IMR-90 (cell line): ENCODE data around the gene ASB9. TPM values are rescaled to one million over a fixed set of nuclear protein-coding genes. Genes with fewer than 3 reads are reported as not detected.

Experiments used
- ATAC-seq: fragments of 200-7000 bp; cut with Tn5 transposase; 2 replicates; pipeline ENCODE4 v1.9.1; 2020; ENCODE audit warnings: low read depth, mild to moderate bottlenecking, moderate library complexity
- BruUV-seq: library from RNA; stranded (reverse); fragments of 400-500 nt; replicated peaks from 2 replicates; lab custom pipeline; 2021; lab: Mats Ljungman, UMichigan
- CTCF ChIA-PET: fragments of 300-600 bp; formaldehyde crosslinking; extraction: SDS; loops from one replicate; lab custom pipeline; 2021; ENCODE audit warnings: antibody characterized with exemption; lab: Yijun Ruan, JAX
- POLR2A ChIA-PET: fragments of 300-600 bp; sonication (Branson Sonifier 250); formaldehyde crosslinking; loops from one replicate; lab custom pipeline; 2022; ENCODE audit warnings: antibody characterized with exemption; ENCODE audit not compliant: unreplicated experiment; lab: Charles Lee
- DNase-seq: peaks from one replicate; pipeline ENCODE4 v3.0.0; 2013
- H2AFZ ChIP-seq: replicated peaks from 2 replicates; pipeline ENCODE3; 2013; ENCODE audit warnings: low read length, mild to moderate bottlenecking; ENCODE audit not compliant: poor library complexity
- H2AK5ac ChIP-seq: 2 replicates; pipeline ENCODE4 v1.6.1; 2013; ENCODE audit warnings: low read depth, low read length, inconsistent platforms
- H2AK9ac ChIP-seq: replicated peaks from 2 replicates; pipeline ENCODE3; 2013; ENCODE audit warnings: mild to moderate bottlenecking, low read depth, low read length, moderate library complexity; ENCODE audit not compliant: poor library complexity
- H2BK120ac ChIP-seq: 2 replicates; pipeline ENCODE4 v1.6.1; 2013; ENCODE audit warnings: low read depth, low read length, inconsistent platforms
- H2BK15ac ChIP-seq: 3 replicates; pipeline ENCODE4 v1.6.1; 2013; ENCODE audit warnings: low read depth, low read length, inconsistent platforms
- H2BK20ac ChIP-seq: 2 replicates; pipeline ENCODE4 v1.6.1; 2013; ENCODE audit warnings: low read depth, mild to moderate bottlenecking, inconsistent platforms, low read length, moderate library complexity
- H2BK5ac ChIP-seq: 2 replicates; pipeline ENCODE4 v1.6.1; 2013; ENCODE audit warnings: mild to moderate bottlenecking, low read depth, low read length, inconsistent platforms; ENCODE audit not compliant: poor library complexity, severe bottlenecking
- H3K14ac ChIP-seq: replicated peaks from 2 replicates; pipeline ENCODE4 v1.6.1; 2013; ENCODE audit warnings: low read depth, low read length, inconsistent platforms
- H3K18ac ChIP-seq: 2 replicates; pipeline ENCODE4 v1.6.1; 2013; ENCODE audit warnings: low read depth, low read length, control low read depth
- H3K23ac ChIP-seq: 2 replicates; pipeline ENCODE4 v1.6.1; 2013; ENCODE audit warnings: low read depth, low read length, inconsistent platforms
- H3K27ac ChIP-seq: 2 replicates; pipeline ENCODE4 v1.5.1; 2013; ENCODE audit warnings: mild to moderate bottlenecking, control low read depth, low read length; ENCODE audit not compliant: insufficient read depth
- H3K27me3 ChIP-seq: 2 replicates; pipeline ENCODE4 v1.6.1; 2013; ENCODE audit warnings: low read length; ENCODE audit not compliant: control insufficient read depth, insufficient read depth
- H3K36me3 ChIP-seq: 2 replicates; pipeline ENCODE4 v1.6.1; 2013; ENCODE audit warnings: low read length, mixed read lengths; ENCODE audit not compliant: control insufficient read depth, insufficient read depth
- H3K4ac ChIP-seq: 2 replicates; pipeline ENCODE4 v1.6.1; 2013; ENCODE audit warnings: low read depth, low read length, inconsistent platforms
- H3K4me1 ChIP-seq: 2 replicates; pipeline ENCODE4 v1.6.1; 2013; ENCODE audit warnings: low read length, mixed read lengths; ENCODE audit not compliant: control insufficient read depth, insufficient read depth
- H3K4me2 ChIP-seq: 2 replicates; pipeline ENCODE4 v1.6.1; 2013; ENCODE audit warnings: low read depth, mild to moderate bottlenecking, control low read depth, low read length, moderate library complexity
- H3K4me3 ChIP-seq: 2 replicates; pipeline ENCODE4 v1.5.1; 2013; ENCODE audit warnings: low read depth, mild to moderate bottlenecking, control low read depth, low read length, moderate library complexity; ENCODE audit not compliant: insufficient read depth
- H3K56ac ChIP-seq: 2 replicates; pipeline ENCODE4 v1.6.1; 2013; ENCODE audit warnings: low read length, inconsistent platforms; ENCODE audit not compliant: insufficient read depth; ENCODE audit errors: extremely low read depth
- H3K79me1 ChIP-seq, 2 experiments: 2 replicates each; pipeline ENCODE4 v1.6.1; 2013; ENCODE audit warnings: low read length in 2 of 2, inconsistent platforms in 1 of 2, low read depth in 1 of 2
- H3K9ac ChIP-seq: 2 replicates; pipeline ENCODE4 v1.6.1; 2013; ENCODE audit warnings: low read depth, low read length, control low read depth
- H3K9me1 ChIP-seq: 2 replicates; pipeline ENCODE4 v1.6.1; 2013; ENCODE audit warnings: low read length, inconsistent platforms; ENCODE audit not compliant: insufficient read depth
- H3K9me3 ChIP-seq: 2 replicates; pipeline ENCODE4 v1.6.1; 2013; ENCODE audit warnings: low read length; ENCODE audit not compliant: control insufficient read depth, insufficient read depth
- H4K20me1 ChIP-seq: 2 replicates; pipeline ENCODE4 v1.6.1; 2013; ENCODE audit warnings: low read length, inconsistent platforms; ENCODE audit not compliant: insufficient read depth
- H4K5ac ChIP-seq: 2 replicates; pipeline ENCODE4 v1.6.1; 2013; ENCODE audit warnings: mild to moderate bottlenecking, low read depth, low read length, control low read depth
- H4K8ac ChIP-seq, 2 experiments: 2 replicates each; pipeline ENCODE4 v1.6.1; 2013; ENCODE audit warnings: low read depth in 2 of 2, low read length in 2 of 2, control low read depth in 1 of 2, inconsistent platforms in 1 of 2
- H4K91ac ChIP-seq: 2 replicates; pipeline ENCODE4 v1.6.1; 2013; ENCODE audit warnings: low read depth, low read length, inconsistent platforms; ENCODE audit not compliant: insufficient read depth
- BHLHE40 ChIP-seq: fragments of 150-350 bp; IDR thresholded peaks from 2 replicates; pipeline ENCODE4 v1.6.1; 2016; ENCODE audit warnings: mild to moderate bottlenecking, low read depth, low read length
- CEBPB ChIP-seq: IDR thresholded peaks from 2 replicates; pipeline ENCODE4 v1.6.1; 2012; ENCODE audit warnings: low read depth, low read length, improper control_type of control experiment
- CHD1 ChIP-seq: IDR thresholded peaks from 2 replicates; pipeline ENCODE4 v1.6.1; 2012; ENCODE audit warnings: low read depth, low read length, improper control_type of control experiment
- FOS ChIP-seq: fragments of 150-350 bp; IDR thresholded peaks from 2 replicates; pipeline ENCODE4 v1.6.1; 2016; ENCODE audit warnings: low read depth, low read length
- MAFK ChIP-seq: IDR thresholded peaks from 2 replicates; pipeline ENCODE4 v1.6.1; 2012; ENCODE audit warnings: low read depth, low read length, improper control_type of control experiment
- MAZ ChIP-seq: IDR thresholded peaks from 2 replicates; pipeline ENCODE4 v1.6.1; 2012; ENCODE audit warnings: low read depth, mild to moderate bottlenecking, low read length, improper control_type of control experiment, moderate library complexity, borderline replicate concordance
- MXI1 ChIP-seq: IDR thresholded peaks from 2 replicates; pipeline ENCODE4 v1.6.1; 2012; ENCODE audit warnings: low read depth, mild to moderate bottlenecking, low read length, moderate library complexity, borderline replicate concordance
- NFE2L2 ChIP-seq: fragments of 150-350 bp; IDR thresholded peaks from 2 replicates; pipeline ENCODE4 v1.6.1; 2016; ENCODE audit warnings: low read depth, mild to moderate bottlenecking, low read length
- POLR2A ChIP-seq: IDR thresholded peaks from 2 replicates; pipeline ENCODE4 v1.6.1; 2012; ENCODE audit warnings: mild to moderate bottlenecking, low read depth, low read length
- RAD21 ChIP-seq: IDR thresholded peaks from 2 replicates; pipeline ENCODE4 v1.6.1; 2012; ENCODE audit warnings: low read length, improper control_type of control experiment
- RCOR1 ChIP-seq: IDR thresholded peaks from 2 replicates; pipeline ENCODE4 v1.6.1; 2012; ENCODE audit warnings: mild to moderate bottlenecking, low read length, improper control_type of control experiment; ENCODE audit not compliant: insufficient replicate concordance
- RFX5 ChIP-seq: IDR thresholded peaks from 2 replicates; pipeline ENCODE4 v1.8.0; 2012; ENCODE audit warnings: low read depth, mild to moderate bottlenecking, low read length, moderate library complexity
- SMC3 ChIP-seq: fragments of 150-350 bp; IDR thresholded peaks from 2 replicates; pipeline ENCODE4 v1.6.1; 2016; ENCODE audit warnings: low read depth, mild to moderate bottlenecking, antibody characterized with exemption, low read length, moderate library complexity
- WGBS, 2 experiments: methylation state at CpG; one replicate each; pipeline versions ENCODE4 v1.1.5 to v1.1.7; 2013; ENCODE audit warnings: missing lambda C conversion rate in 2 of 2; ENCODE audit not compliant: insufficient read length in 1 of 2; ENCODE audit errors: extremely low coverage in 2 of 2; 5-methylcytosine and 5-hydroxymethylcytosine counted together
- dilution Hi-C: fragments of 300-500 bp; cut with HindIII; formaldehyde crosslinking; loops from one replicate; pipeline ENCODE4 v1.14.3; 2018; ENCODE audit warnings: low sequenced_read_pairs; ENCODE audit not compliant: unreplicated experiment
- in situ Hi-C: fragments of 300-500 bp; cut with MboI; formaldehyde crosslinking; loops from 3 replicates; pipeline ENCODE4 v1.14.3; 2019; ENCODE audit warnings: low sequenced_read_pairs, inconsistent platforms, mixed read lengths
- intact Hi-C: fragments of 100-400 bp; cut with micrococcal nuclease; formaldehyde crosslinking; loops from 2 replicates; pipeline ENCODE4 v1.10.0; 2022
- polyA plus RNA-seq, 3 experiments: library from polyadenylated mRNA; depleted of rRNA; stranded (reverse); fragments of >200 nt; gene quantifications; 2 replicates each; pipeline ENCODE4 v1.2.3, GENCODE V29; 2012; ENCODE audit warnings: low replicate concordance in 1 of 3
- total RNA-seq: library from RNA; depleted of rRNA; stranded (reverse); fragments of >200 nt; gene quantifications from 2 replicates; pipeline ENCODE4 v1.2.3, GENCODE V29; 2012
- TF ChIP-seq, protein P1 (sequence below): conservative IDR thresholded peaks from 2 replicates; pipeline ENCODE4 v1.5.1; 2012; ENCODE audit warnings: mild to moderate bottlenecking, low read depth, low read length, improper control_type of control experiment
- TF ChIP-seq, protein P2 (sequence below): fragments of 150-350 bp; IDR thresholded peaks from 2 replicates; pipeline ENCODE4 v1.6.1; 2016; ENCODE audit warnings: low read depth, mild to moderate bottlenecking, low read length, moderate library complexity, borderline replicate concordance
- TF ChIP-seq, protein P3 (sequence below): fragments of 150-350 bp; IDR thresholded peaks from 2 replicates; pipeline ENCODE4 v1.6.1; 2017; ENCODE audit warnings: mild to moderate bottlenecking, antibody characterized with exemption, low read length, low read depth

ASB9 gene
- total and polyA plus RNA-seq, 2 of the 4 experiments (the other 2 are of a cell fraction): 0.15 to 0.36 TPM

DNA sequence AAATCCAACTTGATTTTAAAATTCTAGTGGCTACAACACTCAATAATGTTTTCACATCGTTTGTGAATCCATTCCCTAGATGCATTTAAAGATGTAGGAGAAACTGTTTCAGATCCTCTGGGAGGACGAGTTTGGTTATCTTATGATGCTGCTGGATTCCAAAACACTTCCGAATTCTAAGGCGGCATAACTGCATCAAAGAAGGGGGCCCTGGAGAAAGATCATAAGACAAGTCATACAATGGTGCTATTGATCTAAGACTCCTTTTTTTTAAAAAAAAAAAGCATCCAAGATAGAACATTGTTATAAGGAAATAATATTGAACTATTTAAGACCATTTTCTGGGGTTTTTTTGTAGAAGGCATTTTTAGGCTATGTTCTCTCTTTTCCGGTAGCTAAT is 25.5 kb downstream of the ASB9 start:
- CTCF ChIA-PET: interaction anchor here (0.6 to 0.7 kb wide), 4 partner anchors 30 to 1455 kb away, joined by 3 to 9 read pairs (median 4); no protein-coding TSS in a partner anchor
- in situ Hi-C loops (loop anchor here (10.0 kb wide), 1 partner anchor 1200 kb away; no protein-coding TSS in a partner anchor), dilution Hi-C loops (no loop called here), intact Hi-C loops (no loop called here)
- Histone ChIP-seq H2AK5ac (no peak overlapping the region), H2BK120ac (no peak overlapping the region), H2BK20ac (no peak overlapping the region), H4K5ac (no peak overlapping the region), H4K20me1 (no peaks in the 10 kb centered on the region), H2AK9ac (no peak overlapping the region), H3K18ac (no peak overlapping the region), H2BK15ac (no peak overlapping the region), H3K27me3 (peaks cover 2% of the 10 kb centered on the region; the same call in 1 of the 2 replicates), H3K4me3 (no peak overlapping the region), H3K4ac (no peak overlapping the region), H3K14ac (no peak overlapping the region), H2AFZ (no peak overlapping the region), H3K4me1 (no peaks in the 10 kb centered on the region), H3K27ac (no peak overlapping the region), H3K79me1 (no peaks in the 10 kb centered on the region), H3K9ac (no peak overlapping the region), H3K23ac (no peak overlapping the region), H3K36me3 (no peaks in the 10 kb centered on the region), H3K56ac (no peak overlapping the region), H2BK5ac (no peak overlapping the region), H3K9me1 (no peaks in the 10 kb centered on the region), H3K4me2 (no peak overlapping the region), H3K9me3 (no peaks in the 10 kb centered on the region), H4K8ac (no peak overlapping the region), H4K91ac (no peak overlapping the region)
- POLR2A ChIA-PET: no interaction called here
- no peak for DNase-seq
- TF ChIP-seq SMC3 (no peak), MAFK (no peak), BHLHE40 (no peak), MXI1 (no peak), RFX5 (no peak), NFE2L2 (no peak), MAZ (no peak), POLR2A (no peak), CEBPB (no peak), FOS (no peak), RAD21 (no peak), CHD1 (no peak), RCOR1 (no peak)
- TF ChIP-seq, protein P1, sequence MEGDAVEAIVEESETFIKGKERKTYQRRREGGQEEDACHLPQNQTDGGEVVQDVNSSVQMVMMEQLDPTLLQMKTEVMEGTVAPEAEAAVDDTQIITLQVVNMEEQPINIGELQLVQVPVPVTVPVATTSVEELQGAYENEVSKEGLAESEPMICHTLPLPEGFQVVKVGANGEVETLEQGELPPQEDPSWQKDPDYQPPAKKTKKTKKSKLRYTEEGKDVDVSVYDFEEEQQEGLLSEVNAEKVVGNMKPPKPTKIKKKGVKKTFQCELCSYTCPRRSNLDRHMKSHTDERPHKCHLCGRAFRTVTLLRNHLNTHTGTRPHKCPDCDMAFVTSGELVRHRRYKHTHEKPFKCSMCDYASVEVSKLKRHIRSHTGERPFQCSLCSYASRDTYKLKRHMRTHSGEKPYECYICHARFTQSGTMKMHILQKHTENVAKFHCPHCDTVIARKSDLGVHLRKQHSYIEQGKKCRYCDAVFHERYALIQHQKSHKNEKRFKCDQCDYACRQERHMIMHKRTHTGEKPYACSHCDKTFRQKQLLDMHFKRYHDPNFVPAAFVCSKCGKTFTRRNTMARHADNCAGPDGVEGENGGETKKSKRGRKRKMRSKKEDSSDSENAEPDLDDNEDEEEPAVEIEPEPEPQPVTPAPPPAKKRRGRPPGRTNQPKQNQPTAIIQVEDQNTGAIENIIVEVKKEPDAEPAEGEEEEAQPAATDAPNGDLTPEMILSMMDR: no peak
- TF ChIP-seq, protein P2, sequence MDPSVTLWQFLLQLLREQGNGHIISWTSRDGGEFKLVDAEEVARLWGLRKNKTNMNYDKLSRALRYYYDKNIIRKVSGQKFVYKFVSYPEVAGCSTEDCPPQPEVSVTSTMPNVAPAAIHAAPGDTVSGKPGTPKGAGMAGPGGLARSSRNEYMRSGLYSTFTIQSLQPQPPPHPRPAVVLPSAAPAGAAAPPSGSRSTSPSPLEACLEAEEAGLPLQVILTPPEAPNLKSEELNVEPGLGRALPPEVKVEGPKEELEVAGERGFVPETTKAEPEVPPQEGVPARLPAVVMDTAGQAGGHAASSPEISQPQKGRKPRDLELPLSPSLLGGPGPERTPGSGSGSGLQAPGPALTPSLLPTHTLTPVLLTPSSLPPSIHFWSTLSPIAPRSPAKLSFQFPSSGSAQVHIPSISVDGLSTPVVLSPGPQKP: no peak
- TF ChIP-seq, protein P3, sequence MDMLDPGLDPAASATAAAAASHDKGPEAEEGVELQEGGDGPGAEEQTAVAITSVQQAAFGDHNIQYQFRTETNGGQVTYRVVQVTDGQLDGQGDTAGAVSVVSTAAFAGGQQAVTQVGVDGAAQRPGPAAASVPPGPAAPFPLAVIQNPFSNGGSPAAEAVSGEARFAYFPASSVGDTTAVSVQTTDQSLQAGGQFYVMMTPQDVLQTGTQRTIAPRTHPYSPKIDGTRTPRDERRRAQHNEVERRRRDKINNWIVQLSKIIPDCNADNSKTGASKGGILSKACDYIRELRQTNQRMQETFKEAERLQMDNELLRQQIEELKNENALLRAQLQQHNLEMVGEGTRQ: no peak
- BruUV-seq: no TSS peak
- no peak for ATAC-seq
- no CpG with 5 or more reads among the region's 5 CpGs for WGBS, 2 experiments
